NCI-H460 (cell line): Measurements from ENCODE around the gene DGKI. TPM values are rescaled to one million over a fixed set of nuclear protein-coding genes. Genes with fewer than 3 reads are reported as not detected.

Source experiments
- DNase-seq: peaks from one replicate; pipeline ENCODE4 v3.0.0-alpha.2; 2016; ENCODE audit warnings: low read depth; ENCODE audit errors: extremely low read depth
- small RNA-seq, 2 experiments: library from RNA; depleted of rRNA; stranded (forward); fragments of <200 nt; gene quantifications; one replicate each; pipeline ENCODE3, GENCODE V24; 2014
- total RNA-seq: library from RNA; depleted of rRNA; stranded (reverse); fragments of >200 nt; shearing (Covaris generic); gene quantifications from 2 replicates; pipeline ENCODE4 v1.2.3, GENCODE V29; 2014; rRNA removed

DGKI gene
- total RNA-seq, 1 experiment from 2014 or later, result 0.40 TPM

DNA sequence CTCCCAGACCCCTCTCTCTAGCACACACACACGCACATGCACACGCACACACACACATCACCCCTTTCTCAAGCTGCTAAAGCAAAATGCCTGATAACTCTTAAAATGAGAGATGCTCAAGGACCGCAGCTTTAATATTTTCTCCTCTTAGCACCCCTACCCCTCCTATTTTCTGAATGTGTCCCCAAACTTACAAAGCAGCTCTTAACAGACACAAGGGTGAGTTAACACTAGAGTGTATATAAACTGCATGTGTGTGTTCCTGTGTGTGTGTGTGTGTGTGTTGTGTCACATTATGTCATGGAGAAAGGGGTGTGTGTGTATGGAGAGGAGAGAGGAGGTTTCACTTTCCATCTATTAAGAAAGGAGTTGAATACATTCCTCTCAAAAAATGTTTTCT, 504.5 kb downstream of the DGKI start:
- no peak for DNase-seq

DNA sequence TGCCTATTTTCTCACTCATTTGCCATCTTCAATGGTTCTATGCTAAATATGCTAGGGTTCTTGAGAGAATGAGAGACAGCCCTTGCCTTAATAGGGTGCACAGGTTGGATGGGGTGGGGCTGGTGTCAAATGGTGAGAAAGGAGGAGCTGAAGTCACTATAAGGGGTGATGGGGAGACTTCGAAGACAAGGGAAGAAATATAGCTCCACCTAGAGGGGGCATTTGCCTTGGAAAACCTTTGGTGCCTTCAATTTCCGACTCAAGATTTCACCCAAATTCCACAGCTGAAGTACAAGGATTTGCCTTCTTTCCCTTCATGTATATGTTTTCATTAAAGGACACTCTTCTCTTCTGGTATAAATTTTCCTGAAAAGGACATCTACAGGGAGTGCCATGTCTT, 508.9 kb downstream of the DGKI start:
- DNase-seq, result no peak

DNA sequence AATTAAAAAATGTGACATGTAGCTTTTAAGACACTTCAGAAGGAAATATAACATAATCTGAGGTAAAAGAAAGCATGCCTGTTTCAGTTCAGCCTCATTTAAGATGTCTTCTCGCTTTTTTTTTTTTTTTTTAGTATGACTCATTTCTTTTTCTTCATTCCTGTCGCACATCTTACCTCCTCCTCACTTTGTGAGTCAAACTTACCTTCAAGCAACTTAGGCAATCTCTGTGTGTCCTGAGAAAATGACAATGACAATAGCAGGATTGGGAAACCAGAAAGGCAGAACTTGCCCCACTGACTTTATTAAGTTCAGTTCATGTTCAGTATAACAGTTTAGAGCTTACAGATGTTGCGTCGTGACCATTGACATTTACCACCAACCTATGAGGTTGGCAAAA, 511.0 kb downstream of the DGKI start:
- DNase-seq, result no peak

DNA sequence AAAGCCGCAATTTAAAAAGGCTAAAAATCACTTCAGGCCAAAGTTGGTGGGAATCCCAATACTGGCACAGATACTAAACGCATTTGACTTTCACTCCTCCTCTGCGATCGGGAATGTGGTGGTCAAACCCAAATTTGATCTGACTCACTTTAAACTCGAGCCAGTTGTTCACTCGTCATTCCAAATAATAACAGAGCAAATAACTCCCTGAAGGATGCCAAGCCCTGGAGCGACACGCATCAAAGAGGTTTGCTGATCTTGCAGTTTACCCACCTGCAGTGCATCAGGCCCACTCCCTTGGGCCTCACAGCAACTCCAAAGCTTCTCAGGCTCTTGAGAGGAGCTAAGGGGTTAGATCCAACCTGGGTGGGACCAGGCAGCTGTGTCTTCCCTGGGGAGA, 515.4 kb downstream of the DGKI start:
- DNase-seq, result no peak

Small RNAs within 50 kb of the gene (small RNA-seq; reads per million reads assigned to genes)
- 0.27 to 6.2 reads per million in 2 experiments for gene AC090498.1

Other genes starting within 250 kb of the DGKI start
- 18.2 and 20.1 TPM in 2 replicates for gene CREB3L2, start 155.1 kb upstream of the DGKI start, total RNA-seq
- not detected in 2 replicates for gene AKR1D1, start 229.5 kb upstream of the DGKI start, total RNA-seq